Kidney tubule cell (primary cell): Measurements from ENCODE around the gene FMO1.

Experiments
- DNase-seq: peaks from one replicate; pipeline ENCODE4 v3.0.0-alpha.2; 2018; ENCODE audit warnings: low spot score

The FMO1 gene, protein sequence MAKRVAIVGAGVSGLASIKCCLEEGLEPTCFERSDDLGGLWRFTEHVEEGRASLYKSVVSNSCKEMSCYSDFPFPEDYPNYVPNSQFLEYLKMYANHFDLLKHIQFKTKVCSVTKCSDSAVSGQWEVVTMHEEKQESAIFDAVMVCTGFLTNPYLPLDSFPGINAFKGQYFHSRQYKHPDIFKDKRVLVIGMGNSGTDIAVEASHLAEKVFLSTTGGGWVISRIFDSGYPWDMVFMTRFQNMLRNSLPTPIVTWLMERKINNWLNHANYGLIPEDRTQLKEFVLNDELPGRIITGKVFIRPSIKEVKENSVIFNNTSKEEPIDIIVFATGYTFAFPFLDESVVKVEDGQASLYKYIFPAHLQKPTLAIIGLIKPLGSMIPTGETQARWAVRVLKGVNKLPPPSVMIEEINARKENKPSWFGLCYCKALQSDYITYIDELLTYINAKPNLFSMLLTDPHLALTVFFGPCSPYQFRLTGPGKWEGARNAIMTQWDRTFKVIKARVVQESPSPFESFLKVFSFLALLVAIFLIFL

GRCh38 chr1:171248302-171248701, at the start of gene FMO1:
Gene FMO1 (plus strand): TSS chr1:171248494. CDS start chr1:171258088, 9,594 bp downstream.
- DNase-seq, result peak; percentile 49

- no peak for DNase-seq
Measured at GRCh38 chr1:171204296-171204695, 44.0 kb upstream of the FMO1 start.

- DNase-seq, result peak; percentile 30
Measured at GRCh38 chr1:171206204-171206977, 41.9 kb upstream of the FMO1 start.

- DNase-seq, result no peak
Measured at GRCh38 chr1:171206978-171207355, 41.3 kb upstream of the FMO1 start.

DNA sequence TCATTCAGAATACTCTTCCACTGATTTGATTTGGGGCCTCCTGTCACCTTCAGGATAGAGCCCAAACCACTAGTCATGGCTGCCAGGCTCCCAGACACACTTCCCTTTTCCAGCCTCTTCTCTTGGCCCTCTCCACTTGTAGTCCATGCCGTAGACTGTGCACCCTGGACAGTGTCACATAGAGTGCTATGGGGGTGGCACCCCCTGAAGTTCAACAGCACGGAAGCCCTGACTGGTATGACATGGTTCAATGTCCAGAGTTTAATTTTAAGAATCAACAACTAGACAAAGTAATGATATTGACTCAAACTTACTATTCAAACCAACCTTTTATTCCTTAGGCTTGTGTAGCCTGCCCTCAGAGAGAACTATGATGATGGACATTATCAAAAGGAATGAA, 40.9 kb upstream of the FMO1 start:
- no peak for DNase-seq

DNA sequence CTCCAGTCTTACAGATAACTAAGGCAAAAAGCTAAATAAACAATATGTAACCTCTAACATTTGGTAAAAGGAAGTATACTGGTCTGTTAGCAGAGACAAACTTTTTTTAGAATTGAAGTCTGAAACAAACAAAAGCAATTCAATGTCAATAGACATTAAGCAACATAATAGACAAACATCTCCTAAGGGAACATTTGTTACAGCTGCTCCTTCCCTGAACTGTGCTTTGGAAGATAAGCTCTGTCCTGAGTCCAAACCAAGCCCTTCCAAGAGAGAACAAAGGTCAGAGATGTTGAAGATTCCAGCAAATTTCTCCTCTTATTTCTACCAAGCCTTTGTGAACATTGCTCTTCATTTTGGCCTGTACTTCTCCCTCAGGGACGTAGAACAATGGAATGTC, 37.9 kb upstream of the FMO1 start:
- no peak for DNase-seq

DNA sequence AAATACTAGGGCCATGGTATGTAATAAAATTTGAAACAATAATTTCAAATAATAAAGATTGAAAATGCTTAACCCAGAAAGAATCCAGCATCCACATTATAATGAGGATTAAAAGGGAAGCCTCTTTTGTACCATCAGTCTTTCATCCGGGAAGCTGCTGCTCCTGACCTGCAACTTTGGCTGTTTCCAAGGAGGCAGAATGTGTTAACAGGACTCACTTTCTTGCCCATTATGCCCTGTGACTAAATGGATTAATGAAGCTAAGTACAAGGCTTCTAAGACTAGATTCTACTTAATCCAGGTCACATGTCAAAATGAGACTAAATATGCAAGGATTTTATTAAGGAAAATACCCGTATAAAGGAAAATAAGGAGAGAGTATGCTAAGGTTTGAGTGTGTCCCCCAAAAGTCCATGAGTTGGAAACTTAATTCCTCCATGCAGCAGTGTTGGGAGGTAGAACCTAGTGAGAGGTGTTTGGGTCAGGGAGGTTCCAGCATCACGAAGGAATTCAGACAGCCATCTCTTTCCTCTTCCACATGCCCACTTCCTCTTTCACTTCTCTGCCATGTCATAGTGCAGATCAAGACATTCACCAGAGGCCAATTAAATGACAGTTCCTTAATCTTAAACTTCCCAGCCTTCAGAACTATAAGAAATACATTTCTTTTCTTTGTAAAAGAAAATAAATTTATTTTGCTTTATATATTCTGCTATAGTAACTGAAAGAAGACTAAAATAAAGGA, 35.5 kb upstream of the FMO1 start:
- DNase-seq, result no peak

DNA sequence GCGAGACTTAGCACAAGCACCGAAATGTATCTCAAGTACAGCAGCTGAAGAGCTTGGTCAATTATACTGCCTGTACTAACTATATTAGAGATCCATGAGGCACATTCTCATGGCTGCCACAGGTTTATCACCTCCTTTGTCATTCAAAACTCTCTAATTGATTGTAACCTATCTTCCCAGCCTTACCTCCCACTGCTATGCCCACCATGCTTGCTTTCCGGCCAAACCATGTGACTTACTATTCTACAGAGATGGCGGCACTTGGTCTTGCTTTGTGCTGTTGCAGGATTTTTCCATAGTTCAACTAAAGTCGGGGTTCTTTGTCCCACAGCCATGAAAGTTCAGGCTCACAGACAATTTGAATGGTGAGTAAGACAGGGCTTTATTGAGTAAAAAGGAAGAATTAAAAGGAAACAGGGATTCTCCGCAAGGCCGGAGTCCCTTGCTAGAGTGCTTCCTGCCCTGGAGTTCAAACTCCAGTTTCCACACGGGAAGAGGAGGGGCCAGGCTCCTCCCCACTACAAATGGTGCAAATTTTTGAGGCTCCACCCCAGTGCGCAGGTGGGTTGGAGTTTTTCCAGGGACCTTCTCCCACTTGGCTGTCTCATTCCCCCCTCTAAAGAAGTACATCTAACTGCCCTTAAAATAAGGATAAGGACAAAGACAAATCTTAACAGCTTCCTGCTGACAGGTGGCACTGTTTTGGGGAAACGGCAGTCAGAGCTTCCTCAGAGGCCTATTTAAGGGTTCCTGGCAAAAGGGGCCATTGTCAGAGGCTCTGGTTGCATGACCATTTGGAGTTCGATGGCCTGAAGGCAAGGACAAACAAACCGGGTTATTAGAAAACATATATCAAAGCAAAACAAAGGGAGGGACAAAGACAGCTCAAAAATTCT, 34.5 kb upstream of the FMO1 start:
- DNase-seq, result no peak

DNA sequence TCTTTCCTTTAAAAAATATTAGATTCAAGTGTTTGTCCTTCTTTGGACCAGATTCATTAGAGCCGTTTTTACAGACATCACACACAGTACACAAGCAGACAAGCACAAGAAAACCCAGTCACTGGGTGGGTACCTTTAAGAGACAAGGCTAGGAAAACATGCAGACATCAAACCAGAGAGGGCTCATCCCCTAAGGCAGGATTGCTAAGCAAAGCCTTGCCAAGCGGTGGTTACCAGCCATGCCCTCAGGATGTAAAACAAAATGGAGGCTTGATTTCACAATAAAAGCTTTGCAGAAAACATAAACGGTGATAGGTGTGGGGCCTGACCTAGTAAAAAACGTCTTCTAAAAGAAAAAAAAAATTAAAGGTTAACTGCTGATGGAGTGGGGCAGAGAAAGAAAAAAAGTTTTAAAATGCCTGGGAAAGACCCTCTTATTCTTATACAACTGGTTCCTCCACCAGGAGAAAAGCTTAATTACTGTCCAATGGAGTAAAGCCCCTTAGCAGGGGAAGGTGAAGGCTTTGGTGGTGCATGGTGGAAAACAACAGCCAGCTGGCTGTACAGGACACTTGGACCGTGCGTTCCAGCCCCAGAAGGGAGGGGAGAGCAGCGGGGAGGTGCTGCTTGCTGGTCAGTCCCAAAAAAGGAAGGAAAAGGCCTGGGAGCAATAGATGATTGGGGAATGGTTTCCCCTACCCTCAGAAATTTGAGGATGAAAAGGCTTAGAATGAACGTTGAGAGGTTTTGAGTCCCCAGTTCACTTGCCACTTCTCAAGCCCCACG, 30.4 kb upstream of the FMO1 start:
- DNase-seq, result no peak

- DNase-seq, result no peak
Measured at GRCh38 chr1:171218661-171219060, 29.6 kb upstream of the FMO1 start.

DNA sequence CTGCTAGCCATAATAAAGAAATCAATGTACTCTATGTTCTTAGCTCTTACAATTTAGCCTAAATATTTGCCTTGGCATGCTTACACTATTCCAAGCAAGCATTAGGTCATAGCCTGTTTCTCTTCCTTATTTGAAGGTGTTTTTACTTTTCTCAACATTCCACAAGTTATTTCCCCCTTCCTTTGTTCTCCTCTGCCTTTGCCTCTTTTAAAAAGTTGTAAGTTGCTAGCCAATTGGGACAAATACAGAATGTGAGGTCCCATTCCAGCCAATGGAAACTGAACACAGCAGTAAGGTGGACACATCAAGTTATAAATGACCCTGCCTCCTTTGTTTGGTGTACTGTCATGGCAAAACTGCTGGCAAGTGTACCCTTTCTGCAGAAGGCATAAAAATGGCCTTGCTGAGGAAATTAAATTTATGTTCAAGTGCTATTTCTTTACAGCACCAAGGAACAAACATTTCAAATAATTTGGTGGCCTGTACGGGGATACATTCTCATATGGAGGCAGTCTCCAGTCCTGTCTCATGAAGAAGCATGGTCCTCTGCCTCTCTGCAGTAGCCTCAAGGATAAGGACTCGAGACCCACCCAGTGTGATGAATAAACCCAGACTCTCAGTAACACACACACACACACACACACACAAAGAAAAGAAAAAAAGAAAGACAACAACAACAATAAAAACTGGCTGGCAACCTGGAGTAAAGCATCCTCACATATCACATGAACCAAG, 28.8 kb upstream of the FMO1 start:
- DNase-seq, result peak; percentile 37

DNA sequence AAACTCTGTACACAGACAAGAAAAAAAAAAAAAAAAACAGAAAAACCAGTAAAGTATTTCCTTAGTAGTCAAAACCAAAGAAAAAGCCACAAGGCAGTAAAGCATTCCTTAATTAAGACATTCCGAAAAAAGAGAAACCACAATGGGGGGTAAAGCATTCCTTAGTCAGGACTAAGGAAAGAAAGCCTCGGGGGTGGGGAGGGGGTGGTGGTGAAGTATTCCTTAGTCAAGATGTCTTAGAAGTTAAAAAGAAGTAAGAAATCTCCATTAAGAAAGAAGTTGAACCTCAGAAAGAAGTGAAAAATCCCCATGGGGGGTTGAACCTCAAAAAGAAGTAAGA, 28.2 kb upstream of the FMO1 start:
- peak; percentile 80 for DNase-seq

GRCh38 chr1:171220581-171221054, 27.7 kb upstream of the FMO1 start:
- DNase-seq, result no peak

GRCh38 chr1:171221665-171222591, 26.4 kb upstream of the FMO1 start:
- DNase-seq, result peak; percentile 28

- no peak for DNase-seq
Measured at GRCh38 chr1:171222936-171223335, 25.4 kb upstream of the FMO1 start.

DNA sequence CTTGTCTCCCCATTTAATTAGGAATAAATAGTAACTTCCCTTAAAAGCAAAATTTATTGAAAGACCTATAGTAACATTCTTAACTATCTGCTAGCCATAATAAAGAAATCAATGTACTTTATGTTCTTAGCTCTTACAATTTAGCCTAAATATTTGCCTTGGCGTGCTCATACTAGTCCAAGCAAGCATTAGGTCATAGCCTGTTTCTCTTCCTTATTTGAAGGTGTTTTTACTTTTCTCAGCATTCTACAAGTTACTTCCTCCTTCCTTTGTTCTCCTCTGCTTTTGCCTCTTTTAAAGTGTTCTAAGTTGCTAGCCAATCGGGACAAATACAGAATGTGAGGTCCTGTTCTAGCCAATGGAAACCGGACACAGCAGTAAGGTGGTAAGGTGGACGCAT, 24.0 kb upstream of the FMO1 start:
- DNase-seq, result peak; percentile 13

- DNase-seq, result peak; percentile 73
Measured at GRCh38 chr1:171226747-171227370, 21.4 kb upstream of the FMO1 start.

- no peak for DNase-seq
Measured at GRCh38 chr1:171231326-171231725, 17.0 kb upstream of the FMO1 start.
